ENCODE data around the gene CDKN2A.

CDKN2A gene

GRCh38 chr9:22005702-22006606 is 11.8 kb upstream of the CDKN2A start:
- DNase-seq = no peak

DNA sequence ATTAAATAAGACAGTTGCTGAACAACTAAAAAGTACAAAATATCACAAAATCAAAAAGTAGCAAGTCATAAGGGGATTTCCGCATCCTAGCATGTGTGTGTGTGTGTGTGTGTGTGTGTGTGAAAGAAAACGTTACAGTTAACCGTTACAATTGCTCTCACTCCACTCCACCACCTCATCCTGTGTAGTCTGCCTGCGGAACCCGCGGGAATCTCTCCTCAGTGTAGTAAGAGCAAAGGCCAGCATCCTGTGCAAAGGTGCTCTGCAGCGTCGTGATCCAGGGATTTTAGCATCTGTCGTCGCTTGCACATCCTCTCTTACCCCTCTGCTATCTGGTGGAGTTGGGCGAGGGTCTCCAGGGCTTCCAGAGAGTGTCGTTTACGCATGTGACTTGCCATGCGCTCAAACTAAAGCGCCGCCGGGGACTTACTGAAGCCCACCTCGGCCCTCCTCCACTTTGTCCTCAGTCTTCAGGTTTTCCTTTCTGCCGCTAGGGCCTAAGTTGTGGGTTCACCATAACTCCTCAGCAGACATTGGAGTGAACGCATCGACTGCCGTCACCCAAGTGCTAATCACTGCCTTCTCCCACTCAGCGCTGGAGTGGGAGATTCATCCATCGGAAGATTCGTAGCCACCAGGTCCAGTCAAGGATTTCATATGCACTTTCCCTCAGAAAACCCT is 11.0 kb upstream of the CDKN2A start:
- DNase-seq = no peak

- no peak for DNase-seq
These were observed 7.8 kb upstream of the CDKN2A start for GRCh38 chr9:22002038-22002437.

GRCh38 chr9:21998026-21998425 is 3.8 kb upstream of the CDKN2A start:
- no peak for DNase-seq

- no peak for DNase-seq
These were observed 3.3 kb upstream of the CDKN2A start for GRCh38 chr9:21997480-21997879.

GRCh38 chr9:21996858-21997257 is 2.7 kb upstream of the CDKN2A start:
- no peak for DNase-seq

DNA sequence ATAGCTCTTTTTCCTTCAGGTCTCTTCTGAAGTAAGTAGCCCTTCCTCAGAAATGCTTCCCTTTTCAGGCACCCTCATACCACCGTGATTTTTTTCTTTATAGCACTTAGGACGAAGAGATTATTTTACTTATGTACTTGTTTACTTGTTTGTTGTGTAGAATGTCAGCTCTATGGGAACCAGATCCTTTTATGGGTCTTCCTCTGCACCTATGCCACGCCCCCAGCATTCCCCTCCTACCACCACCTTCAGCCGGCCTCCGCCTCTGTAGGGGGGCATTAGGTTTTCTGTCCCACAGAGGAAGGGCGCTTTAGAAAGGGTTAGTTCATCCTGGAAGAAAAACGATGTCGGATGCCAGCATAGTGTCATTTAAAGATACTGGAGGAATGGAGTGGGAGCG is 2.2 kb upstream of the CDKN2A start:
- peak; percentile 65 for DNase-seq

GRCh38 chr9:21995666-21996398 is 1.6 kb upstream of the CDKN2A start:
- peak; percentile 44 for DNase-seq

GRCh38 chr9:21995006-21995665 is 944 bp upstream of the CDKN2A start:
- peak; percentile 80 for DNase-seq

GRCh38 chr9:21994556-21995005 is 389 bp upstream of the CDKN2A start, which contains the start of gene CDKN2B-AS1:
Gene CDKN2B-AS1, plus strand, starts transcription at chr9:21994791.
- DNase-seq = peak; percentile 90

GRCh38 chr9:21993007-21993406 is 1.2 kb downstream of the CDKN2A start:
- peak; percentile 38 for DNase-seq

DNA sequence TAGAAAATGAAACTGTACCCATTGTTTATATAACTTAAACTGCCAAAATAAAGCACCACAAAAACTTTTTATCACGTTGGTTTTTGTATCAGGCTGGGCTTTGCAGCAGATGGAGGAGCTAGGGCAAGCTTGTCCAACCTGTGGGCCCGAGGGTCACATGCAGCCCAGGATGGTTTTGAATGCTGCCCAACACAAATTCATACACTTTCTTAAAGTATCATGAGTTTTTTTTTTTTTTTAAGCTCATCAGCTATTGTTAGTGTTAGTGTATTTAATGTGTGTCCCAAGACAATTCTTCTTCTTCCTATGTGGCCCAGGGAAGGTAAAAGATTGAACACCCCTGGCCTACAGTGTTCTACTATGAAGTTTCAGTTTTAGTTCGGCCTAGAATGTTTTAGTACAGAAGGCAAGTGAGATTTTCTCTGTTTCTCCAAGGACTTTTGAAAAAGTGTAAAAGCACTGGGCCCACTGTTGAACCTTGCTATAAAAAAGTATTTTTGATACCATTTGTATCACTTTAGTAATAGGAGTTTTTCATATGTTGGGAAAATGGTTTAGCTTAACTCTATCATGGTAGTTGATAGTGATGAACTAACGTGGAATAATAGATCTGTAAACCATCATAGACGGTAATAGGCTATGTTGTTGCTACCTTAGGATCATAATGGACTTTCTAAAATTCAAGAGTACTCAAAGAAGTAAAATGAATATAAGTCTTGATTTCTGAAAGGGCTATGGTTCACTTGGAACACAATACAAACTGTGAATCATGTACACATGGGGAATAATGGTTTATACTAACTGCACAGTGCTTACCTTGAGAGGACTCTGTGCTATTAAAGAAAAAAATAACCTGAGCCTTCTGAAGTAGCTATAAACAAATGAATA is 2.9 kb downstream of the CDKN2A start:
- peak; percentile 61 for DNase-seq

DNA sequence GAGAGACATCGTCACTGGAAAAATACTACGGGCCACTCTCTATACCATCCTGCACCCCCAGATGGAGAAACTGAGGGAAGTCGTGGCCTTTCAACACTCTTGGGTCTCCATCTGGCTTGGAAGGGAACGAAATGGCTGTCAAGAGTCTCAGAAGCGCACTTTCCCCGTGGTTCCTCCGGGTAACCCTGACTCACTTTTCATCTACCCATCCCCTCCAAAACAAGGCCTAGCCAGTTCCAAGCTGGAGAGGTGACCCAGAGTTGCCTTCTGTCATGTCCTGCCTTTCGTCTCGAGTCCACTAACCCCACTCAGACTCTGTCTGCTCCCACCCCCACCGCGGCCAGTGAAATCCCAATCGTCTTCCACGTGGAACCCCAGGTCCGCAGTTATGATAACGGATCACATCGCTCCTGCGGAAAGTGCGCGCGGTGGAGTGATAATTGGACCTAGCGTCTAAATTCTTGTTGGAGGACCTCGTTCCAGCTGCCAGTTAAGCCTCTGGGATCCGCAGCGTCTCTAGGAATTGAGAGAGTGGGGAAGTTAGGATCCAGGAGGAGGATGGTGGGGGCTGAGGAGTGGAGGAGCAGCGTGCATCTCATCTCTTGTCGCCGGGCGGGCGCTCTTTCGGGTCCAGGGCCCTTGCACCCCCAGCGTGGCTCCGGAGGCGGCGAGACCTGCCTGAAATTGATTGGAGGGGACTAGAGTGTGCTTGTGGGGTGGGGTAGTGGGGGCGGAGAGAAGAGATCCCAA is 4.6 kb downstream of the CDKN2A start:
- DNase-seq = peak; percentile 57

- DNase-seq = peak; percentile 76
These were observed 5.9 kb downstream of the CDKN2A start for GRCh38 chr9:21988056-21988990.

DNA sequence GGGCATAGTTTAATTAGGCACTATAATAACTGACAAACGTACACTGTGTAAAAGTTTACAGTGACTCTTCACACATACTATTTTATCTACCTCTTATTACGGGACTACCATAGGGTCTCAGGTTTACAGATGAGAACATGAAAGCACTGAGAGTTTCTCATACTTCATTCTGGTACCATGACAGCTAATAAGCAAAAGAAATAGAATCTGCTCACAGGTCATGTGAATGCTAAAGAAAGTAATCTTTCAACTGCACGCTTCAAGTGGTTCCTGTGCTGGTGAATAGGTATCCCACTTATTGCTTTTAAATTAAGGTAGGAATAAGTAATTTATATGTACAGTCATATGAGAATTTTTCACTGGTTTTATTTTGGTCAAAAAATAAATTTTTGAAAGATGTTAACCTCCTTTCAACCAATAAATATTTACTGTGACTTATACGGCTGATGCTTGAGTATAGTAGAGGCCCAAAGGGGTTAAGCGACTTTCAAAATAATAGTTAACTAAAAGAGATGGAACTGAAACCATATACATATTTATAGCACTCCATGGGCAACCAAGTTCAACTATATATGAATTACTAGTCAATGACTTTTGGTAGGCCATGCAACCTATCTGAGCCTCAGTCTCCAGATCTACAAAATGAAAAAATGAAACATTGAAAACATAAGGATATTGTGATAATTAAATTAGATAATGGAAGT is 8.1 kb downstream of the CDKN2A start:
- DNase-seq = peak; percentile 53

DNA sequence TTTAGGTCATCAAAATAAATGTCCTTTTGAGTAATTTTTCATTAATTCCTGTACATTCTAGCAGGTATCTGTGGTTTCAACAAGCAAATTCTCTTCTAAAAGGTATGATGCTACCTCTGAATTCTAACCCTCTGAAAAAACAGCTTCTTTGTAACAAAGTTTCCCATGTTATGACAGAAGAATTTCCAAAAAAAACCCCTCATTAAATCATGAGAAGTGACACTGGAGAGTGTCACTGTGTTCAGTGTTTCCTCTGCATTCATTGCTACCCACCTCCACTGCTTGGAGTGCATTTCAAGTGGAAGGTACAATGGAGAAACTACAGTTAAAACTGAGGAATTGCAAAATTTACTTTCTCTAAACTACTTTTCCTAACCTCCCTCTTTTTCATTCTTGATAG is 10.1 kb downstream of the CDKN2A start:
- no peak for DNase-seq

DNA sequence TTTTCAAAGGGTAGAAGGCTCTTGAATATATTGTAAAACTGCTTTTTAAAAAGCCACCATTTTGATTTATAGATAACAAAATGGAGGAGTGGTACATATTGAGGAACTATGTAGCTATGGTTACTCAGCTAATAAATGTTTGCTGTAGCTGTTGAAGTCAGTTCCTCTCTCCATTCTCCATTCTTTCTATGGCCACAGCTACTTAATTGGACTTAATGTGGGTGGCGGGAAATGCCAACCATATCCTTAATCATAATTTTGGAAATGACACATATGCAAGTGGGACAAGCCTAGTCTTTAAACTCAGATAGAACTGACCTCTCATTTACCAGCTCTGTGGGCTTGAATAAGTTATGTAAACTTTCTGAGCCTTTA is 10.6 kb downstream of the CDKN2A start:
- no peak for DNase-seq

DNA sequence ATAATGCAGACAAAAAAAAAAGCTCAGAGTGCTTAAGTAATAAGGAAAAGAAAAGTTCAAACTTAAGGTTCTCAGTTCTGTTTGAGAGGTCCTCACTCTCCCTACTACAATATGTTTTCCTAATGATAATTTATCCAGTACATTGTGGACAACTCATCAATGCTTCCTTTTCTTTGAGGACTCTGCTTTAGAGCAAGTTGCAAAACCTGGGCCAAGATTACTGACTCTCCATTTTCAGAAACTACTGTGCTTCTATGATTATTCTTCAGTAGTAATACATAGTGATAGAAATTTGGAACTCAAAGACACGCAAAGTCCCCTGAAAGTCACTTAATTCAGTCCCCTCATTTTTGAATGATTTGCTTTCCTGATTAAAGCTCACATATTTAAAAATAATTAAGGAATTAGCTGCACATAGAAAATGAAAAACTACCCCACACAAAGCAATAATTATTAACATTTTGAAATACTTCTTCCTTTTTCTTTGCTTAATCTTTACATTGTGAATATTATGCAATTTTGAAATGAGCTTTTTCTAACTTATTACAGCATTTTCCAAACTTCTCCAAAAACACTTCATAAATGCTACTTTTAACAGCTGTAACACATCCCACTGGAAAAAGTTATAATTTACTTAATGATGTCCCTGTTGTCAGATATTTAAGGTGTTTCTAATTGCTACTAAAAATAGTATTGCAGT is 11.2 kb downstream of the CDKN2A start:
- DNase-seq = no peak

DNA sequence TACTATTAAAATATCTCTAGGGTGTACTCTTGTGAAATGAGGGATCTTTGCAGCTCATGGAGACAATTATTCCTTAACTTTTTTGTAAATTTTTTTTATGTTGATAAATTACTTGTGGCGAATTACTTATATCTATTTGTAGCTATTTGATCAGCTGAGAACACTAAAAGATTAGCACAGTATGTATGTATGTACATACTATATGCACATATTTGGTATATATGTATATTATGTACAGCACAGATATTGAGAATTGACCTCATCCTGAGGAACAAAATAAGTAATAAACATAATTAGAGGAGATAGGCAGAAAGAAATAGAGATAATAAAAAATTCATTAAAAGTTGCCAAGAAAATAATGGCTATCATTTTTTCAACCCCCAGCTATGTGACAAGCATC is 11.8 kb downstream of the CDKN2A start:
- no peak for DNase-seq

Measured in DMS79 treated with DMSO at 0.1 percent for 48 hours (cell line).